LoVo (cell line): ENCODE measurements around the gene ABCA8.
"Not testable (repeated sequence)": the region's sequence is repeated elsewhere in the genome, so short reads cannot be mapped to it uniquely, and the experiment has no call there.

Experiments
- DNase-seq: peaks from one replicate; pipeline ENCODE4 v3.0.0-alpha.2; 2016; ENCODE audit warnings: low spot score

The ABCA8 gene

GRCh38 chr17:68955181-68955841, at the start of gene ABCA8:
TSS of gene ABCA8 (minus strand) at chr17:68955392. CDS start at chr17:68942034, 13,358 bp downstream.
- DNase-seq: no peak

GRCh38 chr17:69004759-69005158, 49.6 kb upstream of the ABCA8 start:
- not testable (repeated sequence) for DNase-seq

- not testable (repeated sequence) for DNase-seq
Observed at GRCh38 chr17:68999743-69000142, 44.6 kb upstream of the ABCA8 start.

GRCh38 chr17:68993112-68993511, 37.9 kb upstream of the ABCA8 start:
- DNase-seq: no peak

GRCh38 chr17:68987966-68988365, 32.8 kb upstream of the ABCA8 start:
- DNase-seq: no peak

- DNase-seq: peak; percentile 27
Observed at GRCh38 chr17:68981288-68981687, 26.1 kb upstream of the ABCA8 start.

- no peak for DNase-seq
Observed at GRCh38 chr17:68973098-68973846, 18.1 kb upstream of the ABCA8 start.

- no peak for DNase-seq
Observed at GRCh38 chr17:68972119-68972704, 17.0 kb upstream of the ABCA8 start.

- no peak for DNase-seq
Observed at GRCh38 chr17:68969101-68969500, 13.9 kb upstream of the ABCA8 start.

GRCh38 chr17:68963958-68964357, 8.8 kb upstream of the ABCA8 start:
- no peak for DNase-seq

- DNase-seq: no peak
Observed at GRCh38 chr17:68961214-68961882, 6.2 kb upstream of the ABCA8 start.

GRCh38 chr17:68959117-68959516, 3.9 kb upstream of the ABCA8 start:
- not testable (repeated sequence) for DNase-seq

GRCh38 chr17:68957944-68958343, 2.8 kb upstream of the ABCA8 start:
- no peak for DNase-seq

GRCh38 chr17:68954146-68954896, 871 bp downstream of the ABCA8 start:
- DNase-seq: no peak

- DNase-seq: no peak
Observed at GRCh38 chr17:68953340-68953997, 1.7 kb downstream of the ABCA8 start.

- DNase-seq: no peak
Observed at GRCh38 chr17:68950725-68951124, 4.5 kb downstream of the ABCA8 start.

- not testable (repeated sequence) for DNase-seq
Observed at GRCh38 chr17:68947868-68948267, 7.3 kb downstream of the ABCA8 start.

- DNase-seq: no peak
Observed at GRCh38 chr17:68944435-68945035, 10.7 kb downstream of the ABCA8 start.

GRCh38 chr17:68943812-68944182, 11.4 kb downstream of the ABCA8 start:
- DNase-seq: not testable (repeated sequence)

- DNase-seq: no peak
Observed at GRCh38 chr17:68943123-68943811, 11.9 kb downstream of the ABCA8 start.
